GM19468 (cell line): Measurements from ENCODE around the gene ZNF597.
"Not testable (repeated sequence)": the region's sequence is repeated elsewhere in the genome, so short reads cannot be mapped to it uniquely, and the experiment has no call there.

Experiments used
- ATAC-seq: cut with Tn5 transposase; IDR thresholded peaks from one replicate; pipeline ENCODE4 v1.9.1; 2021; ENCODE audit warnings: mild to moderate bottlenecking, moderate library complexity, moderate number of reproducible peaks; ENCODE audit not compliant: unreplicated experiment; ENCODE audit errors: extremely low read depth

Gene ZNF597

DNA sequence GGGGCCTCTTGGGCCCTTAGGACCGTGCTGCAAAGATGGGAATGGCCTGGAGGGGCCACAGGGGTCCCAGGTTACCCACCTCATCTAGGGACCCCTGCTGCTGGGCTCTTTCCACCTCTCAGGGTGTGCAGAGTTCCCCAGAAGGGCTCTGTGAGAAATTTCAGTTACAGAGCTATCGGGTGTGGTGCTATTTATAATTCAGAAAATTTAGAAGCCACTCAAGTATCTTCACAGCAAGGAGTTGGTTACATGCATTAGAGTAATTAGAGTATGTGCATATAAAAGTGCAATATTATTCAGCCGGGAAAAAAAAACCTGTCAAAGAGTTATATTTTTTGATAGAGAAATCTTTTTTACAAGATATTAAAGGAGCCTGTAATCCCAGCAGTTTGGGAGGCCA, 33.1 kb upstream of the ZNF597 start:
- ATAC-seq = no peak

DNA sequence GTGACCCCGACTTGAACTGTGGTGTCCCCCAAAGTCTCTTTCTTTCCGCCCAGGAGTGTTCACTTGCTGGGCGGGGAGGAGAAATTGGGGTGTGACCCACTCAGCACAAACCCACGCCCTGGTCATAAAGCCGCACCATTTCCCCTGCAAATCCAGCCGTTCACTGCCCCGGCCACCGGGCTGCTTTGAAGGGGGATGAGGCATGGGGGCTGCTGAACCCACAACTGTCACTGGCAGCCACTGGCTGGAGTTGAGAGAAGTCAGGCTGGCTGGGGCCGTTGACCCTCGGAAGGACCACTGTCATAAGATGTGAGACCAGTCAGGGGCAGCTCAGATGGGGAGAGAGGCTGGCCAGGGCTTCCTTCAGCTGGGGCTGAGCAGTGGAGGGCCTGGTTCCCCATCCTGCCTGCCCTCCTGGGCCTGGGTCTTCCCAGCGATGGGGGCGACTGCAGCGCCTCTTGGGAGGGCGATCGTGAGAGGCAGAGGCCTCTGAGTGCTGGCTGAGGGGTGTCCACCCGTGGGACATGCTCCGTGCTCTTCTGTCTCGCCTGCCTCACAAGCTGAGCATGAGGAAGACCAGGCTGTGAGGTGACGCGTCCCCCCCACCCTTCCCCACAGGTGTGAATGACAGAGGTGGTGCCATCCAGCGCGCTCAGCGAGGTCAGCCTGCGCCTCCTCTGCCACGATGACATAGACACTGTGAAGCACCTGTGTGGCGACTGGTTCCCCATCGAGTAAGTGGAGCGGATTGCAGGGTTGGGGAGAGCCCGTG, 32.5 kb upstream of the ZNF597 start:
- ATAC-seq = no peak

DNA sequence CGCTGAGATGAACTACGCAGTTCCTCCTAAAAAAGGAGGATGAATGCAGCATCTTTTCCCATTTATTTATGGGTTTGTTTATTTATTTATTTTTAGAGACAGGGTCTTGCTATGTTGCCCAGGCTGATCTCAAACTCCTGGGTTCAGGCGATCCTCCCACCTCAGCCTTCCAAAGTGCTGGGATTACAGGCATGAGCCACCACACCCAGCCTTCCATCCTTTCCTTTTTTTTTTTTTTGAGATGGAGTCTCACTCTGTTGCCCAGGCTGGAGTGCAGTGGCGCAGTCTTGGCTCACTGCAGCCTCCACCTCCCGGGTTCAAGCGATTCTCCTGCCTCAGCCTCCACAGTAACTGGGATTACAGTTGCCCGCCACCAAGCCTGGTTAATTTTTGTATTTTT, 31.6 kb upstream of the ZNF597 start:
- ATAC-seq = not testable (repeated sequence)

DNA sequence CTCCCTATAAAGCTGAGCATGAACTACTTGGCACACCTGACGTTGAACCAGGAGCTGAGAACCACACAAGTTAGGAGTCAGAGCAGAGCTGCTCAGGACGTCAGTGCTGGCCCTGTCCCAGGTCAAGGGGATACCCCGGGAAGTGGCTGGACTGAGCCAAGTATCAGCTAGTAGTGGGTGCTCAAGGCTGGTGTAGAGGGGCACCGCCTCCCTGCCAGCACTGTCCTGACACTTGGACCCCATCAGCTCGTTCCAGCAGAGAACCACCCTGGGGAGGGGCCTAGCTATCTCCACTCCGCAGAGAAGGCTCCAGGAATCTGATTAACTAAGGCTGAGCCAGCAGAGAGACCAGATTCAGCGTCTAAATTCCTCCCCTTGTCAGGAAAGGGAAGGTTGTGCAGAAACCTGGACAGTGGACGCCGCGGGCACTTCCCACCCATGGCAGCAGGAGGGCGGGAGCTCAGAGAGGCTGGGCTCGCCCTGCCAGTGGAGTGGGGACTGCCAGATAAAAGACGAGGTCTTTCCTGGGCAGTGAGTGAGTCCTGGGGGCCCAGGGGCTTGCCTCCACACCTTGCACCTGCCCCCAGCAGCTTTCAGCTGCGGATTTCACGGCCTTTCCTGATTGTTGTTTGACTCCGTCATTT, 31.0 kb upstream of the ZNF597 start:
- ATAC-seq = no peak

DNA sequence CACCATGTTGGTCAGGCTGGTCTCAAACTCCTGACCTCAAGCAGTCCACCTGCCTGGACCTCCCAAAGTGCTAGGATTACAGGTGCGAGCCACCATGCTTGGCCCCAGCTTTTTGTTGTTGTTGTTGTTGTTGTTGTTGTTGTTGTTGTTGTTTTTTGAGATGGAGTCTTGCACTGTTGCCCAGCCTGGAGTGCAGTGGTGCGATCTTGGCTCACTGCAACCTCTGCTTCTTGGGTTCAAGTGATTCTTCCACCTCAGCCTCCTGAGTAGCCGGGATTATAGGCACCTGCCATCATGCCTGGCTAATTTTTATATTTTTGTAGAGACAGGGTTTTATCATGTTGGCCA, 30.3 kb upstream of the ZNF597 start:
- ATAC-seq = not testable (repeated sequence)

DNA sequence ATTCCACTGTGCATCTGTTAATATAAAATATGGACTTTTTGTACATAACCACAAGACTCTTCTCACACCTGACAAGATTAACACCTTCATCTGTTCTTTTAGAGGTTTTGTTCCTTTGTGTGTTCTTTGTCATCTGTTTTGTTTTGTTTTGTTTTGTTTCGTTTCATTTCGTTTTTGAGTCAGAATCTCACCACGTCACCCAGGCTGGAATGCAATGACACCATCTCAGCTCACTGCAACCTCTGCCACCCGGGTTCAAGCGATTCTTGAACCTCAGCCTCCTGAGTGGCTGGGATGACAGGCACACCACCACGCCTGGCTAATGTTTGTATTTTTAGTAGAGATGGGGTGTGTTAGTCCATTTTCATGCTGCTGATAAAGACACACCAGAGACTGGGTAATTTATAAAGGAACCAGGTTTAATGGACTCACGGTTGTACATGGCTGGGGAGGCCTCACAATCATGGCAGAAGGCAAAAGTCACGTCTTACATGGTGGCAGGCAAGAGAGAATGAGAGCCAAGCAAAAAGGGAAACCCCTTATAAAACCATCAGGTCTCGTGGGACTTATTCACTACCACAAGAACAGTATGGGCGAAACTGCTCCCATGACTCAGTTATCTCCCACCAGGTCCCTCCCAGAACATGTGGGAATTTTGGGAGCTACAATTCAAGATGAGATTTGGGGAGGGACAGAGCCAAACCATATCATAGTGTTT, 29.7 kb upstream of the ZNF597 start:
- no peak for ATAC-seq

DNA sequence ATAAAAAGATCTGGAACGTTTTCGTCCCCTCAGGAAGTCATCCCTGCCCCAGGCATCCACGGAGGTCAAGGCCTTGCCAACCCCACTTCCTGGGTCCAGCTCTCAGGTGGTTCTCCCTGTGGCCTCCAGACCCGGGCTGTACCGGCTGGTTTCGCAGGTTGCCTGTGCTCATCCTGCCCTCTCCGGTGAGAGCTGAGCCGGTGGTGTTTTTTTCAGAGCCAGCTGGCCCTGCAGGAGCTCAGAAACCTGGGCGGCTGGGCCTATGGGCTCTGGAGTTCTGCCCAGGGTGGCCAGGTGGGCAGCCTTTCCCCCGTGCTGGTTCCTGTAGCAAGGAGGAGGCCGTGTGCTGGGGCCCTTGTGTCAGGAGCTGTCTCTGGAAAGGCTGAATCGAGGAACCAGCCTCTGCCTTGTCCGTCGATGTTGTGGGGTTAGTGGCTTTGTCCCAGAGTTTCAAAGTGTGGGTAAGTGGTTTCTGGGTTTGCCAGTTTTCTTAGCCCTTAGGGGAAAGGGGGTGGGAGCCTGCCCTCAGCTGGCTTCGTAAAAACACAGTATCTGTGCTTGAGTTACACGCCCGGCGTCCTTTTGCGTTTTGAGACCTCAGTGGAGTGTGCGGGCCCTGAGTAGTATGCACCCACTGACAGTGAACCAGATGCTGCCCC, 28.3 kb upstream of the ZNF597 start:
- no peak for ATAC-seq

DNA sequence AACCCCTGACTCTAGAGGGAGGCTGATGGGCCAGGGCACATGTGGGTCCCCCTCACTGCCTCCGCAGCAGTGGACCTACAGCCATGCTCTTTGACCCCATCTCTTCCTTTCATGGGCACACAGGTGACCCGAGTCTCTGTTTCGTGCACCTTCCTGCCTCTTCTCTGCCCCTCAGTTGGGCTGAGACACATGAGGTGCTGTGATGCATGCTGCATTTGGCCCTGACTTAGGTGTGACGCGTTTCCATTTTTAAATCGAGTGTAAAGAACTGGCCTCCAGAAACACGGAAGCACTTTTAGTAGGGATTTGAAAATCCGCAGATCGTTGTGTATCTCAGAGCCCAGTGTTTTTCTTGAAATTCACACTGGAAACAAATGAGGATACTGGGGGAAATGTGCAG, 27.4 kb upstream of the ZNF597 start:
- no peak for ATAC-seq

DNA sequence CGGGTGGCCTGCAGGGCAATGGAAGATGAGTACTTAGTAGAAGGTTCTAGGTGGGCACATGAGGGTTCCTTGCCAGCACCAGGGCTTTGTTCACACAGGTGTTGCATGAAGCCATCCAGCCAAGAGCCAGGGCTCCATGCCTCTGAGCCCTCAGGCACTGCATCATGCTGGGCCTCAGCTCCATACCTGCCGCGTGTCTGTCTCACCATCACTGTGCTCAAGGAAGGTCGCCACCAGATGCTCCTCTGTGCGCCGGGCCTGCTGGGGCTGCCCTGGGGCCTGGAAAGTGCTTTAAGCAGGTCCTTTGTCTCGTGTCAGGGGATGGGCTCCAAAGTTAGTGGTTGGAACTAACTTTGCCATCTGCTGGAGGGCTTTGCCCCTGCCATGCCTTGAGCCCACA, 26.4 kb upstream of the ZNF597 start:
- no peak for ATAC-seq

DNA sequence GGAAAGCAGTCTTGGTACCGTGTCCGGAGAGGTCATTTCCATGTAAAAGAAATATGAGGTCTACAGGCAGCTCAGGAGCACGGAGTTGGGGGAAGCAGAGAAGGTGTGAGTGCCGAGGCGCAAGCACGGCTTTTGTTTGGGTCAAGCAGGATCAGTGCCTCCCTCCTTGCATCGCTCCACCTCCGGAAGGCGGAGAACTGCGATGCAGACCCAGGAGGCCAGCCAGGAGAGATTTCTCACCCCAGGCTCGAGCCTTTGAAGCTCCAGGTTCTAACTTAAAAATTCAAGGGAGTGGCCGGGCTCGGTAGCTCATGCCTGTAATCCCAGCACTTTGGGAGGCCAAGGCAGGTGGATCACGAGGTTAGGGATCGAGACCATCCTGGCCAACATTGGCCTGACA, 25.2 kb upstream of the ZNF597 start:
- no peak for ATAC-seq

DNA sequence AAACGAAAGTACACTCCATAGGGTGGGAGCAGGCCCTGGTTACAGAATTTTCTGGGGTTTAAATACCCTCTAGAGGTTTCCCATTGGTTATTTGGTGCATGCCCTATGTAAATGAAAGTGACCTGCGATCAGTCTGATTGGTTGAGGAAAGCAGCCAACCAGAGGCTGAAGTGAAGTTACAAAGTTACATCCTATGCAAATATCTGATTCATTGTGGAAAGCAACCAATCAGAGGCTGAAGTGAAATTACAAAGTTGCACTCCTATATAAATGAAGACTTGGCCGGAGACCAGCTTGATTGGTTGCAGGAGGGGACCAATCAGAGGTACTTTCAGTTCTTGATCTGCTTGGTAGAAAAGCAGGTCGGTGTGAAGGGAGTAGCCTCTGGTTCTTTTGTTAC, 24.6 kb upstream of the ZNF597 start:
- no peak for ATAC-seq

DNA sequence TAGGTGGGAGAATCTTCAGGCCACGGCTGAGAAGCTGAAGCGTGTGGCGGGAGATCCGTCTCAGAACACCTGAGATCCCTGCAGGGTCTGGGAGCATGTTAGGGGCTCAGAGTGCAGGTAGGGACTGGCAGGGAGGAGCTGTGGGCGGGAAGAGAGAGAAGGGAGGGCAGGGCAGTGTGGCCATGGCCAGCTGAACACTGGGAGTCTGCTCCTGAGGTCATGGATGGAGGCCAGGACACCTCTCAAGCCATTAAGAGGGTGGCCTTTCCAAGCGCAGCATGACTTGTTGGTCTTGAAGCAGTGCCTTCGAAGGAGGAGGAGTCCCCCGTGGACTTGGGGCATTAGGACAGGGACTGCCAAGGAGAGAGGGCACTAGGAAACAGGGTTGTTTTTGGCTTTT, 23.9 kb upstream of the ZNF597 start:
- ATAC-seq = no peak

DNA sequence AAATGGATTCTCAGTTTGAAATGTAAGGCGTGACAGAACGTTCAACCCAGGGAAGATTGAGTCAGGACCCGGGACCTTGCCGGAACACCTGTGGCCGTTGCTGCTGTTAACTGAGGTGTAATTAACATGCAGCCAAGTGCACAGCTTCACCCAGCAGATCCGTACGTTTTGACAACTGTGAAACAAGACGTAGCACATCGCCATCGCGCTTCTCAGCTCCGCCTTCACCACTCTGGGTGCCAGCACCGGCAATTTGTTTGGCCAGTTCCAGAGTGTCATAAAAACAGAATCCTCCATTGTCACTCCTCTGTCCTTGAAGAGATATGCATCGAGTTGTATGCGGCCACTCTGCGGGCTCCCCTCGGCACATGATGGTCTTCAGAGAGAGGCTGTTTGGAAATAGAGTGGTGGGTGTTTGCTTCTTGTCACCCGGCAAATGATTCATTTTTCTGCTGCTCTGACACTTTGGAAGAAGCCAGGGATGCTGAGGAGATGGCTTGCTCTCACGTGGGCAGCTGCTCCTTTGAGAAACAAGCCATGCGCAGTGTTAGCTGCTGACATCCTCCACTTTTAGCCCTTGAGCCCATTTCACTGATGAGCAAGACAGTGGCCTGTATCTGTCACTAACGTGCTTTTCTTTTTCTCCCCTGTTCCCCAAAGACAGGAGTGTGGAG, 22.7 kb upstream of the ZNF597 start:
- no peak for ATAC-seq

DNA sequence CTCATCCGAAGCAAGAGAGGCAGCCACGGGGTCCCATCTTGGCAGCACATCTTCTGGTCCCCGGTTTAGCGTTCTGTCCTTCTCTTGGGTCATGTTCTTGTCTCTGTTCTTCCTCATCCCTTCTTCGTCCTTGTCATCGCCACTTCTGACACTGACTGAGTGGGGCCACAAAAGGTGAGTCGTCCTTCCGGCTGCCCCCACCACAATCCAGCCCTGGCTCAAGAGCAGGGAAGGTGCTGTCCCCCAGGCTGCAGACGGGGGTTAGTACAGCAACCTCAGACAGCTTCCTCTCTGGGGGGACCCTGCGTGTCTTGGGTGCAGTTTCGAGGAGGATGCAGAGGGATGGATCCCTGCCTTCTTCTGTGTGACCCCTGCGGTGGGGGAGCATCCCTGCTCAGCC, 22.0 kb upstream of the ZNF597 start:
- no peak for ATAC-seq

DNA sequence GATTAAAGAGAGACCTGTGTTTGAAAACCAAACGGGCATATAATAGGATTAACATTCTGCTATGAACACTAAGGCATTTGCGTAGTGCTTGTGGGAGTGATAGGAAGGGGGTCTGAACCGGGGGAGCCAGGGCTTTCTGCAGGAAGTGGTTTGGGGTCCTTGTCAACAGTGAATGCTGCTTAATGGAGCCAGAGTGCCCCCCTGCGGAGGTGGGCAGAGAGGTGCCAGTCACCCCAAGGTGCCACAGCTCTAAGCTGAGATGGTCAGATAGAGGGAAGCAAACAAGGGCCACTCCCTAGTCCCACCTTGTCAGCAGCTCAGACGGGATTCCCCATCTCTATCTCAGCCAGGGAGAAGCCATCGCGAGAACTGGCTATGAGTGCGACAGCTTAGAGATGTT, 17.8 kb upstream of the ZNF597 start:
- no peak for ATAC-seq

DNA sequence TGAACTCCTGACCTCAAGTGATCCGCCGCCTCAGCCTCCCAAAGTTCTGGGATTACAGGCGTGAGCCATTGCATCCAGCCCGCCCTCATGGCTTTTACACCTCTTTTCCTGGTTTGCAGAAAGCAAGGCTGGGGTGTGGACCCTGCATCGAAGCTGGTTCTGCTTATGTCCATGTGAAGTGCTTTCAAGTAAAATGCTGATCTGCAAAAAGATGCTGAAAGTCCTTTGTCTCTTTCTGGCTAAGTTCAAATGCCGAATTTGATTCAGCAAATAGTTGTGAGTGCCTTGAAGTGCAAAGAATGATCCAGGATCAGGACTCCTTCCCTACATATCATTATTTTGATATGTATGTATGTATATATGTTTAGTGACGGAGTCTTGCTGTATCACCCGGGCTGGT, 17.3 kb upstream of the ZNF597 start:
- no peak for ATAC-seq

DNA sequence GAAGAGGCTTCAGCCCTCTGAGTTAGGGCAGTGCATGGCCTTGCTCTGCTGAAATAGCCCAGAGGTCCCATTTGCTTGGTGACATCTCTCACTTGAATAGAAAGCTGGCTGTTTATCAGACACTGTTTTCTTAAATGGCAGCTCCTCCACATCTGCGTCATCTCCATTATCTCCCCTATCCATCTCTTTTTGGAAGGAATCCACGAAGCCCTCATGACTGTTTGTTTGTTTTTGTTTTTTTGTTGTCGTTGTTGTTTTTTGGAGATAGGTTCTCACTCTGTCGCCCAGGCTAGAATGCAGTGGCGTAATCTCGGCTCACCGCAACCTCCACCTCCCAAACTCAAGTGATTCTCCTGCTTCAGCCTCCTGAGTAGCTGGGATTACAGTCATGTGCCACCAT, 16.8 kb upstream of the ZNF597 start:
- no peak for ATAC-seq

DNA sequence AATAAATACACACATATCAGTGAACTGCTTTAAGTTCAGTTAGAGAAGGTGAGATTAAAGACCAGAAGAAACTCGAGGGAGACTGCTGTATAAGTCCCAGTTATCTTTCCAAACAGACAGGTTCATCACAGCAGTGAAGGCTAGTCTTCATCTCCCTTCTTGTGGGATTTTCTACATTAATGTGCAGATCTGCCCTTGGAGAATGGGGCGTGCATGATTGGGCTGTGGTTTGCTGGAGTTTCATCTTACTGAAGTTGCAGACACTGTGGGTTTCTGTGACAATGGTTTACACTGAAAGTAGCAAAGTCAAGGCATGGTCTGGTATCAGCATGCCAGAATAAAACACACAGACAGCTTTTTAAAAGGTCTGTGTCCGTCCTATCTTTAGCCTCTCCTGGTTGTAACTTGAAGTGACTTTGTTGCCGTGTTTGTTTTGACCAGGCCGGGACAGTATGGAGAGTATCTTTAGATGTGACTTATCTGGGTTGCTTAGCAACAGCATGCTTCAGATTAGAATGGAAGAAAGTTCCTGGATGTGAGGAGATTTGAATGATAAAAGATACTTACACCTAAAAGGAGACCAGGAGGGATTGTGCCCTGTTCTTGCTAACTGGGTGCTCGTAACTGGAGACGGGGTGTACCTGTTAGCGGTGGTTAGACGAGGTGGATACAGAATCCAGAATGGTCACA, 16.2 kb upstream of the ZNF597 start:
- no peak for ATAC-seq

DNA sequence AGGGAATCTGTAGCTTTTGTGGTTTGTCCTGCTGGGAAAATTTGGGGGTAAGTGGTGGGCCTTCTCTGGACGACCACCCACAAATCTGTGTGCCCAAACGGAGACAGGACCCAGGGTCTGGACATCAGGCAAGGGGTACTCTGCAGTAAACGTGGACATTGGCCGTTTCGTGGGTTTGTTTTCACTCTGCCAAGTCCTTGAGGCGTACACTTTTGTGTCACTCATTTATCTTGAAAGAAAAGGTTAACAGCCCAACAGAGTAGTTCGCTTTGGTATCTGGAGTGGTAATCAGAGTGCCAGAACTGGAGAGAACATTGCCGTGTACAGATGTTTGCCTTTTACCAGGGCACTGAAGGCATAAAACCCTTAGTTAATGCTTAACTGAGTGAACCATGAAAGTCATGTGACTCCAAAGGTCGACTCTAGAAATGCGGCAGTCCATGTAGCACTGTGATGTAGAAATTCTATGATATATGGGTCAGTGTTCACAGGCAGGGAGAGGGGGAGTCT, 15.6 kb upstream of the ZNF597 start:
- no peak for ATAC-seq
